SK-N-SH (cell line): ENCODE results near the gene PLG. TPM values are rescaled to one million over a fixed set of nuclear protein-coding genes. Genes with fewer than 3 reads are reported as not detected.
"Not testable (repeated sequence)": the region's sequence is repeated elsewhere in the genome, so short reads cannot be mapped to it uniquely, and the experiment has no call there.

Source experiments
- CTCF ChIA-PET: fragments of 300-600, 350-600 bp; formaldehyde crosslinking; extraction: SDS; loops from one replicate; lab custom pipeline; 2021; lab: Yijun Ruan, JAX
- POLR2A ChIA-PET: fragments of 350-600 bp; sonication (Branson Sonifier 250); formaldehyde crosslinking; extraction: SDS; loops from one replicate; lab custom pipeline; 2020; ENCODE audit warnings: antibody characterized with exemption, inconsistent platforms; lab: Yijun Ruan, JAX
- DNase-seq: peaks from one replicate; pipeline ENCODE4 v3.0.0; 2012
- H2AFZ ChIP-seq: fragments of 200-600 bp; sonication (generic); 2 replicates; pipeline ENCODE4 v1.8.1; 2016; ENCODE audit warnings: antibody characterized with exemption, mild to moderate bottlenecking, low read depth
- H3F3A ChIP-seq: fragments of 200-600 bp; sonication (generic); replicated peaks from 2 replicates; pipeline ENCODE3; 2016; ENCODE audit warnings: antibody characterized with exemption, mild to moderate bottlenecking; ENCODE audit not compliant: insufficient read depth
- H3K27ac ChIP-seq, 2 experiments: fragments of 200-500 bp in 1 of 2; fragments of 200-600 bp in 1 of 2; sonication (Bioruptor generic) in 1 of 2; sonication (generic), shearing (Covaris generic) in 1 of 2; 2 replicates each; pipeline versions ENCODE4 v1.5.1 to v1.6.1; 2014 to 2016; ENCODE audit warnings: low read depth in 2 of 2, inconsistent platforms in 1 of 2, low read length in 1 of 2, mild to moderate bottlenecking in 1 of 2, mixed read lengths in 1 of 2
- H3K27me3 ChIP-seq: fragments of 200-600 bp; sonication (generic), shearing (Covaris generic); 2 replicates; pipeline ENCODE4 v1.6.1; 2016; ENCODE audit warnings: mixed run types; ENCODE audit not compliant: insufficient read depth
- H3K36me3 ChIP-seq, 2 experiments: fragments of 200-500 bp in 1 of 2; fragments of 200-600 bp in 1 of 2; sonication (Bioruptor generic) in 1 of 2; sonication (generic) in 1 of 2; replicated peaks in 1 of 2; 2 replicates each; pipeline versions ENCODE3 to v1.5.1; 2014 to 2016; ENCODE audit warnings: low read length in 1 of 2, mild to moderate bottlenecking in 1 of 2; ENCODE audit not compliant: insufficient read depth in 2 of 2, control insufficient read depth in 1 of 2
- H3K4me1 ChIP-seq, 2 experiments: fragments of 200-500 bp in 1 of 2; fragments of 200-600 bp in 1 of 2; sonication (Bioruptor generic) in 1 of 2; sonication (generic), shearing (Covaris generic) in 1 of 2; 2 replicates each; pipeline versions ENCODE4 v1.5.1 to v1.6.1; 2014 to 2016; ENCODE audit warnings: low read depth in 1 of 2, low read length in 1 of 2, mixed run types in 1 of 2; ENCODE audit not compliant: insufficient read depth in 2 of 2, control insufficient read depth in 1 of 2
- H3K4me2 ChIP-seq: fragments of 200-600 bp; sonication (generic), shearing (Covaris generic); 2 replicates; pipeline ENCODE4 v1.6.1; 2017; ENCODE audit warnings: mixed run types
- H3K4me3 ChIP-seq, 2 experiments: fragments of 200-500 bp in 1 of 2; fragments of 200-600 bp in 1 of 2; sonication (Bioruptor generic) in 1 of 2; sonication (generic), shearing (Covaris generic) in 1 of 2; 2 replicates each; pipeline versions ENCODE4 v1.5.1 to v1.8.1; 2014 to 2016; ENCODE audit warnings: low read depth in 2 of 2, inconsistent platforms in 1 of 2, low read length in 1 of 2, mild to moderate bottlenecking in 1 of 2, mixed read lengths in 1 of 2, moderate library complexity in 1 of 2
- H3K79me2 ChIP-seq: fragments of 200-600 bp; sonication (generic); 2 replicates; pipeline ENCODE4 v1.8.1; 2017; ENCODE audit warnings: mild to moderate bottlenecking; ENCODE audit not compliant: insufficient read depth
- H3K9ac ChIP-seq: fragments of 200-600 bp; sonication (generic); 2 replicates; pipeline ENCODE4 v1.6.1; 2017; ENCODE audit warnings: mixed run types
- H3K9me2 ChIP-seq: fragments of 200-600 bp; sonication (generic); 2 replicates; pipeline ENCODE4 v1.6.1; 2017; ENCODE audit warnings: mixed run types
- H3K9me3 ChIP-seq: fragments of 200-600 bp; sonication (generic); 2 replicates; pipeline ENCODE4 v1.6.1; 2017; ENCODE audit warnings: mixed run types, mild to moderate bottlenecking, moderate library complexity
- H4K20me1 ChIP-seq: fragments of 200-600 bp; sonication (generic); 2 replicates; pipeline ENCODE4 v1.6.1; 2017; ENCODE audit warnings: mild to moderate bottlenecking, mixed run types; ENCODE audit not compliant: insufficient read depth
- ELF1 ChIP-seq: IDR thresholded peaks from 2 replicates; pipeline ENCODE4 v1.4.0; 2012
- GATA2 ChIP-seq: sonication (generic); formaldehyde crosslinking; IDR thresholded peaks from 2 replicates; pipeline ENCODE4 v1.5.0; 2020; ENCODE audit warnings: mild to moderate bottlenecking, missing genetic modification reagents
- NFIC ChIP-seq: IDR thresholded peaks from 2 replicates; pipeline ENCODE4 v1.4.0; 2012; ENCODE audit warnings: borderline replicate concordance
- WGBS: methylation state at CpG from one replicate; pipeline ENCODE4 v1.1.6; 2017; ENCODE audit warnings: low lambda C conversion rate; 5-methylcytosine and 5-hydroxymethylcytosine counted together
- polyA plus RNA-seq, 3 experiments: library from polyadenylated mRNA; depleted of rRNA; stranded (reverse); fragments of >200 nt; gene quantifications; 2 replicates each; pipeline ENCODE4 v1.2.3, GENCODE V29; 2012
- TF ChIP-seq, protein P1 (sequence below): fragments of 200-600 bp; sonication (generic); IDR thresholded peaks from 2 replicates; pipeline ENCODE4 v1.6.1; 2017; ENCODE audit warnings: antibody characterized with exemption, mild to moderate bottlenecking, moderate library complexity
- TF ChIP-seq, protein P2 (sequence below): IDR thresholded peaks from 2 replicates; pipeline ENCODE4 v1.4.0; 2012; ENCODE audit warnings: low read depth, borderline replicate concordance

PLG gene
- polyA plus RNA-seq, 1 of the 3 experiments (the other 2 are of a cell fraction): not detected

DNA sequence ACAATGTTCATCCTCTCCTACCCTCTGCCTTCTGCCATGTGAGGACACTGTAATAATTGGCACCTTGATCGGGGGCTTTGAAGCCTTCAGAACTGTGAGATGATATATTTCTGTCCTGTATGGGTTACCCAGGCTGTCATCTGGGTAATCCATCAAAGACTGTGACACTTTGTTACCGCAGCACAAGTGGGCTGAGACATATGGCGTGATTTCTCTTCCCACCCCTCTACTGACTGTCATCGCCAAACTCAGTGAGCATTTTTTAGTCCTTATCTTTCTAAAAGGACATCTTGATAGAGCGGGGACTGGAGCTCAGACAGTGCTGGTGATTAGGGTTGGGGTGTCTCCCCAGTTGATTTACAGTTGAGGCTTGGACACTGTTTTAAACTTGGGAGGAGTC lies 10.4 kb upstream of the PLG start:
- Histone ChIP-seq H3F3A (no peaks in the 10 kb centered on the region), H3K4me2 (no peak overlapping the region), H3K27ac (no peak overlapping the region), H3K79me2 (no peaks in the 10 kb centered on the region), H4K20me1 (no peaks in the 10 kb centered on the region), H3K9ac (no peak overlapping the region), H3K9me2 (no peaks in the 10 kb centered on the region), H3K4me1 (no peaks in the 10 kb centered on the region), H3K36me3 (no peaks in the 10 kb centered on the region), H3K9me3 (no peaks in the 10 kb centered on the region), H3K4me3 (no peak overlapping the region), H3K27me3 (no peaks in the 10 kb centered on the region; the same call in 1 of the 2 replicates), H2AFZ (no peak overlapping the region)
- POLR2A ChIA-PET: no interaction called here
- no peak for DNase-seq
- TF ChIP-seq, protein P1, sequence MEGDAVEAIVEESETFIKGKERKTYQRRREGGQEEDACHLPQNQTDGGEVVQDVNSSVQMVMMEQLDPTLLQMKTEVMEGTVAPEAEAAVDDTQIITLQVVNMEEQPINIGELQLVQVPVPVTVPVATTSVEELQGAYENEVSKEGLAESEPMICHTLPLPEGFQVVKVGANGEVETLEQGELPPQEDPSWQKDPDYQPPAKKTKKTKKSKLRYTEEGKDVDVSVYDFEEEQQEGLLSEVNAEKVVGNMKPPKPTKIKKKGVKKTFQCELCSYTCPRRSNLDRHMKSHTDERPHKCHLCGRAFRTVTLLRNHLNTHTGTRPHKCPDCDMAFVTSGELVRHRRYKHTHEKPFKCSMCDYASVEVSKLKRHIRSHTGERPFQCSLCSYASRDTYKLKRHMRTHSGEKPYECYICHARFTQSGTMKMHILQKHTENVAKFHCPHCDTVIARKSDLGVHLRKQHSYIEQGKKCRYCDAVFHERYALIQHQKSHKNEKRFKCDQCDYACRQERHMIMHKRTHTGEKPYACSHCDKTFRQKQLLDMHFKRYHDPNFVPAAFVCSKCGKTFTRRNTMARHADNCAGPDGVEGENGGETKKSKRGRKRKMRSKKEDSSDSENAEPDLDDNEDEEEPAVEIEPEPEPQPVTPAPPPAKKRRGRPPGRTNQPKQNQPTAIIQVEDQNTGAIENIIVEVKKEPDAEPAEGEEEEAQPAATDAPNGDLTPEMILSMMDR: no peak
- TF ChIP-seq, protein P2, sequence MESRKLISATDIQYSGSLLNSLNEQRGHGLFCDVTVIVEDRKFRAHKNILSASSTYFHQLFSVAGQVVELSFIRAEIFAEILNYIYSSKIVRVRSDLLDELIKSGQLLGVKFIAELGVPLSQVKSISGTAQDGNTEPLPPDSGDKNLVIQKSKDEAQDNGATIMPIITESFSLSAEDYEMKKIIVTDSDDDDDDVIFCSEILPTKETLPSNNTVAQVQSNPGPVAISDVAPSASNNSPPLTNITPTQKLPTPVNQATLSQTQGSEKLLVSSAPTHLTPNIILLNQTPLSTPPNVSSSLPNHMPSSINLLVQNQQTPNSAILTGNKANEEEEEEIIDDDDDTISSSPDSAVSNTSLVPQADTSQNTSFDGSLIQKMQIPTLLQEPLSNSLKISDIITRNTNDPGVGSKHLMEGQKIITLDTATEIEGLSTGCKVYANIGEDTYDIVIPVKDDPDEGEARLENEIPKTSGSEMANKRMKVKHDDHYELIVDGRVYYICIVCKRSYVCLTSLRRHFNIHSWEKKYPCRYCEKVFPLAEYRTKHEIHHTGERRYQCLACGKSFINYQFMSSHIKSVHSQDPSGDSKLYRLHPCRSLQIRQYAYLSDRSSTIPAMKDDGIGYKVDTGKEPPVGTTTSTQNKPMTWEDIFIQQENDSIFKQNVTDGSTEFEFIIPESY: no peak
- TF ChIP-seq NFIC (no peak), ELF1 (no peak)
- CTCF ChIA-PET: no interaction called here
- WGBS: 12% methylated on average over 5 of the region's 5 CpGs

GRCh38 chr6:160692369-160692959 lies 9.6 kb upstream of the PLG start:
- no peaks in the 10 kb centered on the region for H4K20me1 ChIP-seq
- no peaks in the 10 kb centered on the region for H3K9me2 ChIP-seq
- ChIA-PET CTCF (no interaction called here), POLR2A (no interaction called here)
- no peaks in the 10 kb centered on the region for H3K36me3 ChIP-seq
- H3K4me3 ChIP-seq: no peak overlapping the region; a peak in 1 of 4 replicates
- H3K27ac ChIP-seq: no peak overlapping the region
- TF ChIP-seq, protein P1: peak; percentile 42
- TF ChIP-seq GATA2 (CRISPR knock-in tag): no peak
- H3F3A ChIP-seq: no peaks in the 10 kb centered on the region
- H2AFZ ChIP-seq: no peak overlapping the region
- H3K27me3 ChIP-seq: no peaks in the 10 kb centered on the region; the same call in 1 of the 2 replicates
- H3K9me3 ChIP-seq: no peaks in the 10 kb centered on the region
- H3K9ac ChIP-seq: no peak overlapping the region
- H3K79me2 ChIP-seq: no peaks in the 10 kb centered on the region
- no peak overlapping the region for H3K4me2 ChIP-seq
- no peaks in the 10 kb centered on the region for H3K4me1 ChIP-seq
- WGBS: 16% methylated on average over 5 of the region's 5 CpGs
- DNase-seq: peak; percentile 11

- not testable (repeated sequence) for H3K4me2 ChIP-seq, DNase-seq, H3K9me2 ChIP-seq
These were observed 7.0 kb upstream of the PLG start for GRCh38 chr6:160695025-160695424.

GRCh38 chr6:160695622-160696021 lies 6.4 kb upstream of the PLG start:
- H3K9ac ChIP-seq, H4K20me1 ChIP-seq, POLR2A ChIA-PET, CTCF ChIA-PET, H3K4me3 ChIP-seq, H2AFZ ChIP-seq, H3K4me2 ChIP-seq, H3K36me3 ChIP-seq, H3K4me1 ChIP-seq, DNase-seq, H3F3A ChIP-seq, H3K27ac ChIP-seq, H3K79me2 ChIP-seq, H3K9me3 ChIP-seq, H3K9me2 ChIP-seq, H3K27me3 ChIP-seq: not testable (repeated sequence)
- 0% methylated on average over 2 of the region's 2 CpGs for WGBS

More at GRCh38 chr6:160695025-160695424, 7.0 kb upstream of the PLG start:
- H3K9ac ChIP-seq, H3K4me1 ChIP-seq, H4K20me1 ChIP-seq, H3F3A ChIP-seq, H3K9me3 ChIP-seq, H2AFZ ChIP-seq, H3K36me3 ChIP-seq, H3K27me3 ChIP-seq, CTCF ChIA-PET, POLR2A ChIA-PET, H3K79me2 ChIP-seq, H3K27ac ChIP-seq, H3K4me3 ChIP-seq: not testable (repeated sequence)
